Stimulated activated CD8-positive, alpha-beta memory T cell treated with anti-CD3 and anti-CD28 coated beads, Interleukin-7, amount 100 ng/mL, for 1 hour (primary cell): ENCODE results near the gene SGIP1.
"Not testable (repeated sequence)": the region's sequence is repeated elsewhere in the genome, so short reads cannot be mapped to it uniquely, and the experiment has no call there.

Experiments used
- DNase-seq, 2 donors: peaks; one replicate each; pipeline ENCODE4 v3.0.0-alpha.2; 2020; ENCODE audit warnings: low read depth in 2 of 2

SGIP1 gene

DNA sequence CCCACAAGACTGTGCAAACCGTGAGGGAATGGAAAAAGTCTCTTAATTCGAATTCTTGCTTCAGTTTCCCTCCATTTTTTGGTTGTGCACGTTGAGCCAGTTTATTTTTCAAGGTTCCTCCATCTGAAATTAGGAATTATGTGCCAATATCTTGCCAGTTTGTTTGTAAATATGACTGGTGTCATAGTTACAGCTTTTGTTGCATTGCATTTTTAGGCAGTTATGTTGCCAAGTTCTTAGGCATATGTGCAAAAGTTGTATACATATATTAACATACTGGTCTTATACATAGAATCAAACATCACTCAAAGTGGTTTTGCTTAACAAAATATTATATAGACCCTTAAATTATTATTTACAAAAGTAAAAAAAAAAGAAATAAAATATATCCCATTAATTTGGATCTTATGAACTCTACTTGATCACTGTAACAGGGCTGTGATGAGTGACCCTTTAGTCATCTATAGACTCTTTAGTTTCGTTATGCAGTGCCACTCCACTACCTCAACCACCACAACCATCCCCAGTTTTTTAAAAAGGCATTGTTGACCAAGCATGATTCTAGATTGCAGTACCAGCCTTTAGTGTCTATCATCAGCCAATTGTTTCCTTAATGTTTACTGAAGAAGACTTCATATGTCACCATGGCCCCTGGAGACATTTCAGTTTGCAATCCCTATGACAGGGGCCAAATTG lies 197.4 kb downstream of the SGIP1 start:
- no peak for DNase-seq

DNA sequence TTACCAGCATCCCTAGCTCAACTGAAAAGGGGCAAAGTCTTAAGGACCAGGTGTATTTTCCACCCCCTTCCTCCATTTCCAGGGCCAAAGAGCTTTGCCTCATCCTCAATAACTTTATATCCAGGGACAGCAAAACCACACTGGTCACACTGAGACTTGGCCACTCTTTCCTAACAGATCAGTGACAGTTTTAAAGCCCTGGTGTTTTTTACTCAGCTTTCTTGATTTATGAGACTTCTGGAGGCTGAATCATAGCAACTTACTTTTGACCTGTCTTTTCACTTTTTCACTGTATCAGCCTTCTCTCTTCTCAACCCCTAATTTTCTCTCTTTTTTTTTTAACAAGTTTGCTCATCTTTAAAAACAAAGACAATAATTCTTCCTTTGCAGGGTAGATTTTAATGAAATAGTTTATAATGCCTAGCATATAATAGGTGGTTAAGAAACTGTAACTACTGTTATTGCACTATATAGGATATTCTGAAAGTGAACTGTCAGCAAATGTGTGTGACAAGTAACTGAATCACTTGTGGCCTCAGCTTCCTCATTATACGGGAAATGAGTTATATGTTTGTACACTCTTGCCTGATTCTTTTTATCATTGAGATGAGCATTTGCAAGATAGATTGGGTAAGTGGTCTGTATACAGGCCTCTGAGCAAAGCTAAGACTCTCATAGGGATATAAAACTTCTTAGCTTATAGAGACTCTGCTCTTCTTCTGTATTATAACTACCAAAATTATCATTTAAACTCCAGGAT lies 198.6 kb downstream of the SGIP1 start:
- no peak for DNase-seq

DNA sequence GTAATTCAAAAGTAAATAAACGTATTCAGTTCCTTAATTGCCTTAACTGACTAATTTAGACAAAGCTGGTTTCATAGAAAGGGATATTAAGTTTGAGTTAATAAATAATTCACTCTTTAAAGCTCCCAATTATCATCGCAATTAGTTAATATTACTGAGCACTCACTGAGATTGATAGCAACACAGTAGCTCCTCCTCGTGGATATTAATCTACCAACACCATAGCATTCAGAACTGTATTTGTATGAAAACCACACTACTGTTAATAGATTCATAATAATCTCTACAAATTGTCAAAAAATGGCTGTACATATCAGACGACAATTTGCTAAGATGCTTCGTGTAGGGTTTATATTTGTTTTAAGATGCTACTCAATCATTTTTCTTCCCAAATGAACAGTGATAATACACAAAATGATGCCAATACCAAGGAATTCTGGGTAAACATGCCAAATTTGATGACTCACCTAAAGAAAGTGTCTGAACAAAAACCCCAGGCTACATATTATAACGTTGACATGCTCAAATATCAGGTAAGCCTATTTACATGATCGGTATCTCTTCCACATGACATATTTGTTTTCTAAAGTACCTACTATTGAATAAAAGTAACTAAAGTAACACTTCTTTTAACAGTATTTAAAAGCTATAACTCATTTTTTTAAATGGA lies 199.5 kb downstream of the SGIP1 start:
- no peak for DNase-seq

DNA sequence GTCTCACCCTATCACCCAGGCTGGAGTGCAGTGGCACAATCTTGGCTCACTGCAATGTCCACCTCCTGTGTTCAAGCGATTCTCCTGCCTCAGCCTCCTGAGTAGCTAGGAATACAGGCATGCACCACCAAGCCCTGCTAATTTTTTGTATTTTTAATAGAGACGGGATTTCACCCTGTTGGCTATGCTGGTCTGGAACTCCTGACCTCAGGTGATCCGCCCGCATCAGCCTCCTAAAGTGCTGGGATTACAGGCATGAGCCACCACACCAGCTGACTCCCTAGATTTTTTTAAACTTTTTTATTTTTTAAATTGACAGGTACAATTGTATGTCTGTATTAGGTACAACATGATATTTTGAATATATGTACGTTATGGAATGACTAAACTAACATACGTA lies 200.6 kb downstream of the SGIP1 start:
- DNase-seq, result not testable (repeated sequence)

DNA sequence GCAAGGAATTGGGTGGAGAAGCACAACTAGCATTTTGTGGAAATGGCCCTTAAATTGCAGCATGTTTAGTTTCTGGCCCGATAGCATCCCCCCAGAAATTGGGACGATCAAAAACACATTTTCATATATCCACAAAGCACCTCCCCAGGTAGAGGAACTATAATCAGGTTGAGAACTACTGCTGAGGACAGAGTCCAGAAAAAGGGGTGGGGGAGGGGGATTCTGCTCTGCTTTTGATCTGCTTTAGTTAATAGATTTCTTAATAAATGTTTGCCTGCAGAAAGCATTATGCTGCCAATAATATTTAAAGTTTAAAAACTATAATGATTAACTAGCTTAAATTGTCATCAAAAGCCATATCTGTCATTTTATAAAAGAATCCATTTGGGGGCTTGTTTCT lies 203.9 kb downstream of the SGIP1 start:
- no peak for DNase-seq

DNA sequence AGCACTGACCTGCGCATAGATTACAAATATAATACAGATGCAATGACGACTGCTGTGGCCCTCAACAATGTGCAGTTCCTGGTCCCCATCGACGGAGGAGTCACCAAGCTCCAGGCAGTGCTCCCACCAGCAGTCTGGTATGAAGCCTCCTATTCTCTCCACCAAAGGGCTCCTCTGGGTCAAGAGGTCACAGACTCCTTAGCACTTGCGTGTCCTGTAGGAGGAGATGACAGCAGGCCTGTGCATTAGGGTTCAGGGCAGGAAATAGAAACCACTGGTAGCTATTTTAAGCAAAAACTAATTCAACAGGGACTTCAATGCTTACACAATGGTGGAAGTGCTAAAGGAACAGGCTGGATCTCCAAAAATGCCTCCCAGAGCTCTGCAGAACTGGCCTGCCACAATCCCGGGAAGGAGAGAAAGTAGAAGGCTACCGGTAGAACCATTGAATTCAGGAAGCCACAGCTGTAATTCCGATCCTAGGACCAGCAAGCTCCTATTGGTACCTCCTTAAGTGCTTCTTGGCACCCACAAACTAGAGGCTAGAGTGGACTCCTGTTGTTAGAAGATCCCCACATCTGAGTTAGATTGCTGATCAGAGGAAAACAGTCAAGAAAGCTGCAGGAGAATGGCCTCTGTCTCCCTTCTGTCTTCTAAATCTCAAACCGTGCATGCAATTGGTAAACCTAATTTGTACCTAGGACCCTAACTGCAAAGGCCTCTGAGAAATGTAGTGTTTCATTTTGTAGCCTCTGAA lies 205.6 kb downstream of the SGIP1 start:
- DNase-seq, result no peak

DNA sequence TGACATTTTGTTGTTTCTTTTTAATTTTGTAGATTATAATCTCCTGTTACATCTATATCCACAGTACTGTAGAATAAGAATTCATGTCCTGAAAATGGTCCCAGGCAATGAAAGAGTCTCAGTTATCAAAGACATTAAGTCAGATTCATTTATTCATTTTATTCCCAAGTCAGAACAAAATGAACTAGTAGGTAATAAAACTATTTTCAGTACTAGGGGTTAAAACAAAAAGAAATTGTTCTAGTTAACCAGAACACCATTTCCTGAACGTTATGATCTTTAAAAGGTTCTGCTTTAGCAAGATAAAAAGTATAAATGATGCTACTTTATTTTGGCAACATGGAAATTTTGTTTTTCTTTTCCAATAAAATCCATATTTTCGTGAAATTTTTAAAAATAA lies 211.5 kb downstream of the SGIP1 start:
- DNase-seq, result no peak

DNA sequence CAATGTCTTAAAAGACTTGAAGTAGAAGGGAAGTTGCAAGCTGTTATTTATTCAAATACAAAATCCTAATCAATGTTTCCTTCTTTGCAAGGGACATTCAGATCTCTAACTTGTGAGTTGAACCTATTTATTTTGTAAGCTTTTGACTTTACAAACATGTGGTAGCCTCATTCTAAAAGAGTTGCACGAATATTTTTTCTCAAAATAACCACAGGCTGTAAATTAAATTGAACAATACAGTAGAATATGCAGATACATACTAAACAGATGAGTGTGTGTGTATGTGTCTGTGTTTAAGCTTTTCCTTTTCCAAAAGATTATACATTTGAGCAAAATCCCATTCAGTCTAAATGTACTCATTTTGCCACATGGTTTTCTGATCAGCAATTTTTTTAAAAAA lies 213.5 kb downstream of the SGIP1 start:
- DNase-seq, result no peak

DNA sequence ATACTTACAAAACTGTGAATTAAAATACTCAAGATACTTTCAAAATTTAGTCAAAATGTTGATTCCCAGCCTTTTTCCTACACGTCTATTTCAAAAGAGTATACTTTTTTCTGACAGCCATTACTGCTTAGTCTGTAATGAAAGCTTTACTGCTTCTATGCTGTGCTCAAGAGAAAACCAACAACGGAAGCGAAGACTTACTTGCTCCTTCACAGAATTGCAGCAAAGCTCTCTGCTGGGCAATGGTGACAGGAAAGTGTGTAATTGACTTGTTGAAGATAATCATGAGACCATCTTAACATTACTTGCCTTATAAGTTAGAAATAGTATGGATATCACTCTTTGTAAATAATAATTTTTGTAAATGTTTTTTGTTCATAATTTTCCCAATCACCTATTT lies 216.6 kb downstream of the SGIP1 start:
- no peak for DNase-seq

DNA sequence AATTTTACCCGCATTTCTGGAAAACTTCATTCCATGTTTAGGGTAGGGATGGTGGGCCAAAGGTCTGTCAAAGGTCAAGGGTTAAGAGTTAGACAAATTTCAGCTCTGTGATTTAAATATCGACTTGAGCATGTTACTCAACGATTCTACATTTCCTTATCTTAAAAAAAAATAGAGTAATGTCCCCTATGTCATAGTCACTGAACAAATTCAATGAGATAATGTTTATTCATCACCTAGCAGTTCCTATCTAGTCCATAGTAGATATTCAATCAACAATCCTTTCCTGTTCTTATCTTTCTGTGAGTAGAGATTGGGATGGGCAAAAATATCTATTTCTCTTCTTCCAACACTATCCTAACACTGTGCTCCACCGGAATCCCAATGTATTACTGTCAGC lies 217.2 kb downstream of the SGIP1 start:
- DNase-seq, result no peak

DNA sequence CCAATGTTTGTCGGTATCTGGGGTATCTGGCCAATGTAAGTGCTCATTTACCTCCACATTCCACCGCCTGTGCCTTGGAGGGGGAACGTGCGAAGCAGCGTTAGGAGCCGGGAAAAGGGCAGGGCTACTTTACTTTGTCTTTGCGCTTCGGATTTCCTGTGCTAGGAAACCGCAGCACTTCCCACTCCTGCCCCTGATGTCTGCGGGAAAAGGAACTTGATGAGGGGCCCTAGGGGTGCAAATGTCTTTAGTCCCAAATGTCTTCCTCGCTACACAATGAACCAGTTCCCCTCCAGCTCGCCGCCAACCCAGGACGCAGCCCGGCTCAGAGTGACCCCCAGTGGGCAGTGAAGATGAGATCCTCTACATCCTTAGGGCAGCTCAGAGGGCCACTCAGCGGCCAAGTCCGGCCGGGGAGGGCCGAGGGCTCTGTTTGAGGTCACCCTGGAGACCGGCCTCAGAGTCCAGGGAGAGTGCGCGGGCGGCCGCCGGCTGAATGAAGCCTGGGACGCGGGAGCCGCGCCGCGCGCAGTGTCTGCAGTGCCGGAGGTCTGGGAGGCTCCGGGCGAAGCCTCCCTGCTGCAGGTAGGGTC lies 218.1 kb downstream of the SGIP1 start, which contains the start of gene DYNLT5:
Gene DYNLT5 (plus strand): TSS at position 460 of the 593 bp plus-strand sequence. CDS start 2,200 bp downstream, outside the sequence.
- no peak for DNase-seq

DNA sequence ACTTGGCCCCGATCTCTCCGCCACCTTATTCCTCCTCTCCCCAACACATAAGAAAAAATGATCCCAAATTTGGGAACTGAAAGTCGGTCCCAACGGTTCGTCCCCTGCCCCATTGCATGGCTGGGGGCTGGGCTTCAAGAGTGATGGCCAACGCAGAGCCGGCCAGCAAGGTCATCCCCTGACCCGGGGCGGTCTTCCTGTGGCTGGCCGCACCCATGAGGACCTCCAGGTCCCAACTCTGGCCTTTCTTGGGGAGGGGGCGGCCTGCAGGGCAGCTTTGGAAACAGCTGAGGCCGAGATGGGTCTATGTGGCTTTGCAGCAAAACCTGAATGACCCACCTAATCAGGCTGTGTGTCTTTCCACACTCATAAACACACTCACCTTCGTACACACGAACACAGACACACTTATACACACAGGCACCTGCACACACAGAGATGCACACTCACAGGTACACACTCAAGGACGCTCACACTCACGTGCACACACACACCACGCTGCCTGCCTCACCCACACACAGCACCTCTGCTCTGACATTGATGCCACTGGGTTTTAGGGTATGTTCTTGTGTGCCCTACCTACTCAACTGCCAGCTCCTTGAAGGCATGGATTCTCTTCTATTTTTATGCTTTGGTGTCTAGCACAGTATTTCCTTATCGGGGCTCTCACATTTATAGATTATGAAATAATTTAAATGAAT lies 218.9 kb downstream of the SGIP1 start:
- no peak for DNase-seq

DNA sequence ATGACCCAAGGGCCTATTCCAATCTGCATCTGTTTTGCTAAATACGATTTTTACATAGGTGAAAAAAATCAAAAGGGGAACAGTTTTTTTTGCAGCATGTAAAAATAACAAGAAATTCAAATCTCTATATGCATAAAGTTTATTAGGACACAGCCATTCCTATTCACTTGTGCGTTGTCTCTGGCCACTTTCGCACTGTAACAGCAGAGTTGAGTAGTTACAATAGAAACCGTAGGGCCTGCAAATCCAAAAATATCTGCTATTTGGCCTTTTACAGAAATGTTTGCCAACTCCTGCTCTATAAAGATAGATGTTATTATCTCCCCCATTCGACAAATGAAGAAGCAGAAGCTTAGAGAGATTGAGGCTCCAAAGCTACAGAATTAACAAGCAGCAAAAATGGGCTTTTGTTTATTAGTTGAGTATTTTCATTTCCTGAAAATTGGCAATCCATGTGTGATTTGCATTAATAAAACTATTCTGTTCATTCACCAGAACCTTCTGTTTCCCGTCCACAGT lies 223.8 kb downstream of the SGIP1 start:
- DNase-seq, result no peak

DNA sequence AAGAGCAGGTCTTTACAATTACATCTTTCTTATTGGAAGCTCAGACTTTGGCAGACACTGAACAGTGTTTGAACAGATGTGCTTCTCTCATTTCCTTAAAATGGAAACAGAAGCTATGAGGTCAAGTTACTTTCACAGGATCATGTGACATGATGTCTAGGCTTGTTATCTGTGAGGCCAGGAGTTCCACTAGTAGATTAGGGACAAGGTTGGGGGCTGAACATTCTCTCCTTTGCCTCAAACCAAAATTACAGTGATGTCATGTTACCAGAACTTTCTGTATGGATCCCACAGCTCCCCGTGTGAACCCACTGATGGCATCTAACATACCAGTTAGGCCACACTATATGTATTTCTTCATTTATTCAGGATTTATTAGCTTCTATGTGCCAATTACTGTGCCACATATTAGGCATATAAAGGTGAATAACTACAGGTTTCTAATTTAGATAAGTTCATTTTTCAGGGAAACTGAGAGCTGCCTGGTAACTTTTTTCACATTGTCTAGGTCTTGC lies 224.3 kb downstream of the SGIP1 start:
- DNase-seq, result no peak

DNA sequence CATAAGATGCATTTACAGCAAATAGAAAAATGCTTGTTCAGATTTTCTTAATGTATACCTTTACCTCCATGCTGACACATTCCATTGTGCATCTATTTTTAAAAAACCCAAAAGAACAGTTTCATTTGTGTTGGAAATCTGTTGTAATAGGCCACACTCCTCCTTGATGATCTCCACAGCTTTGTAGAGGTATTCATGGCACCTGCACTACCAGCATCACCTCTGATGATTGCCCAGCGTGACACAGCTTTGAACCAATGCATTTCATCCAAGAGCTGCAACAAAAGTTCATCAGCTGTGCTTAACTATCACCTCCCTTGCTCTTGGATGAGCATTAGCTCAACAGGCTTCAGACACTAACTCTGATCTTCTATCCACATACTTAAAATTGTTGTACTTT lies 226.6 kb downstream of the SGIP1 start:
- no peak for DNase-seq

DNA sequence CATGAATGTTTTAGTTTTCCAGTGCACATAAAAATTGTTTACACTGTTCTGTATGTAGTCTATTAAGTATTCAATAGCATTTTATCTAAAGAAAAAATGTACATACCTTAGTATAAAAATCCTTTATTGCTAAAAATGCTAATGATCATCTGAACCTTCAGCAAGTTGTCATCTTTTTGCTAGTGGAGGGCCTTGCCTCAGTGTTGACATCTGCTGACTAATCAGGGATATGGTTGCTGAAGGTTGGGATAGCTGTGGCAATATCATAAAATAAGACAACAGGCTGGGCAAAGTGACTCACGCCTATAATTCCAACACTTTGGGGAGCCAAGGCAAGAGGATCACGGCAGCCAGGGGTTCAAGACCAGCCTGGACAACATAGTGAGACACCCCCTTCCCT lies 227.3 kb downstream of the SGIP1 start:
- DNase-seq, result no peak

DNA sequence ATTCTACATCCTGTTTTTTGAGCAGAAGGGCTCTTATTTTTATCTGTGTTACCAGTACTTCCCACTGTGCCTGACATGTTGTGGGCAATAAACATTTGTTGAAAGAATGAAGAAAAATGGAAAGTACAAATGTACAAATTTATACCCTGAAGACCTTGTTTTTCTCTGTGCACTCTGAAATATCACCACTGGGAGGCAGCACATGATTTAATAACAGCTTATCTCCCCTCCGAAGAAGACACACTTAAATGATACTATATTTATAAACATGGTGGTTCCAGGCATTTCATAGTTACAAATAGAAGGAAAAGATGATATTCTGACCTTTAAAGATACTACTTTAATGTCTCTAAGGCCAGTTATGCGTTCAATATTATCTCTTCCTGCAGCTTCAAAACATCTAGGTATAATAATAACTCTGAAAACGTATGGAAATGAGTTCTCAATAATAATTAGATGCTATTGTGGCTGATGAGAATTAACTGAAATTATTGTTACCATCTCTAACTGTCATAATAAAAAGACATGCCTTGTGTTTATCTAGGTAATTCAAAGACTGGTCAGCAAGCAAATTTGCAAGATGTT lies 231.1 kb downstream of the SGIP1 start:
- DNase-seq, result peak in 1 of 2 donors; percentile 23

DNA sequence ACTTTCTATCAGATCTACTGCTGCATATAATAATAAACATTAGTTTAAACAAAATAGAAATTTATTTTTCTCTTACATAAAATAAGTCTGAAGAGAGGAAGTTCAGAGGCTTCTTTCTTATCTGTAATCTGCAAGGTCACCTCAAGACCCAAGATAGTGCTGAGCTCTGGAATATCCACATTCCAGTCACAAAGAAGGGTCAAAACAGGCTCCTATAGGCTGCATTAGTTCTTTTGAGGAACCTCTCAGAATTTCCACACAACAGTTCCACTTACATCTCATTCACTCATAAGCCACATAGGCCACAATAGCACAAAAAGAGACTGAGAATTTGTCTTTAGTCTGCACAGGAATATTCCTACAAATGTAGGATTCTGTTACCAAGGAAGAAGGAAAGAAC lies 233.7 kb downstream of the SGIP1 start:
- DNase-seq, result no peak

DNA sequence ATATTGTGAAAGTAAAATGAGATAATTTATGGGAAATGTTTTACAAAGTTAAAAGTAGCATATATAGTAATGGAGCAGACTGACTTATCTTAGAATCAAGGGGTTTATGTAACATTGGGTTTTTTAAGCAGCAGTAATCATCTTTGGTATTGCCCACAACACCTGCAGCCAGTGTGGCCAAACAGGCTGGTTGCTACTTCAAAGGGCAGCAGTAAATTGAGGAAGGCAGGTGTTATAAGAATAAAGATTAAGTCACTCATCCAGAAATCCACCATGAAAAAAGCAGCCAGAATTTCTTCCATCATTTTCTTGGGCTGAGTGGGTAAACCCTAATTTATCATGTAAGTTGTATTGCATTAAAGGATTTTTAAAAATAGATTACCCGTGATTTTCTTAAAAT lies 235.0 kb downstream of the SGIP1 start:
- no peak for DNase-seq

DNA sequence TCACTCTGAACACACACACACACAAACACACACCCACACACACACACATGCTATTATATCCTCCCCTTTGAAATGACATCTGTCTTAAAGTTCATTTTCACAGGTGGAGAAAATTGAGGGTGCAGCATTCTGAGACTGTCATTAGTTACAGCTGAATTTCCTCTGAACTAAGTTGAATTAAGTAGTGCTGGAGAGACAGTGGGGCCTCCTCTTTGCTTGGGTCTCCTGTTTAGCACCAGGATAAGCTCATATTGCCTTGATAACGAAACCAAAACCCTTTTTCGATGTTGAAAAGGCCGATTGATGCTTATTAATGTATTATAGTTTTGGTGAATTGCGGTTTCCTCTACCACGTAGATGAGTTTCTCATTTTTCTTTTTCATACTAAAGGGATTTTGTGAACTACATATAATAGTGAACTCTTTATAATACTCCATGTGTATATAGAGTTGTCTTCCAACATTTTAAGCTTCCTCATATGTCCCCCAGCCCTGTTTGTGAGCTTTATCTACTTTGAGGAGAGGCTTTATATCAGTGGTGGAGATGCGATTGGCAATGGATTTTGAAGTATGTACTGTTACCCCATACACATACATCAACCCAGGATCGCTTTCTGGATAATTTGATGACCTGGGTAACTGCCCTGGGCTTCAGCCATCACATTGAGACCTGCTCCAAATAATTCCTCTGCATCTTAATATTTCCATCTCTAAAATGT lies 235.7 kb downstream of the SGIP1 start:
- no peak for DNase-seq
